Muscle layer of duodenum (tissue), 2 donors: ENCODE measurements around the gene MLLT3.
A peak's percentile ranks its signal among the peaks of the same experiment; 100 is the strongest.

Experiments used
- H3K27ac ChIP-seq: one replicate; pipeline ENCODE4 v1.7.0; 2013; ENCODE audit warnings: mild to moderate bottlenecking, low read length
- H3K27me3 ChIP-seq: one replicate; pipeline ENCODE4 v1.7.0; 2013; ENCODE audit warnings: low read depth, mild to moderate bottlenecking, control low read depth, low read length
- H3K36me3 ChIP-seq, 2 donors: one replicate each; pipeline ENCODE4 v1.7.0; 2013; ENCODE audit warnings: low read length in 2 of 2, control low read depth in 1 of 2, mild to moderate bottlenecking in 1 of 2; ENCODE audit not compliant: insufficient read depth in 2 of 2, control insufficient read depth in 1 of 2
- H3K4me1 ChIP-seq, 2 donors: one replicate each; pipeline ENCODE4 v1.7.0; 2013; ENCODE audit warnings: low read length in 2 of 2, mild to moderate bottlenecking in 2 of 2, control low read depth in 1 of 2, moderate library complexity in 1 of 2; ENCODE audit not compliant: insufficient read depth in 2 of 2, control insufficient read depth in 1 of 2
- H3K4me3 ChIP-seq, 2 donors: one replicate each; pipeline ENCODE4 v1.7.0; 2013; ENCODE audit warnings: low read length in 2 of 2, low read depth in 1 of 2, mild to moderate bottlenecking in 1 of 2
- H3K9me3 ChIP-seq, 2 donors: one replicate each; pipeline ENCODE4 v1.7.0; 2013; ENCODE audit warnings: low read length in 2 of 2, control low read depth in 1 of 2, mild to moderate bottlenecking in 1 of 2; ENCODE audit not compliant: control insufficient read depth in 1 of 2
- donor health status: healthy.

MLLT3 gene

GRCh38 chr9:20650313-20650712 is 28.0 kb upstream of the MLLT3 start:
- H3K4me3 ChIP-seq, result no peak overlapping the region
- peaks cover 0 to 3% of the 10 kb centered on the region in 2 donors for H3K9me3 ChIP-seq
- no peaks in the 10 kb centered on the region for H3K36me3 ChIP-seq
- no peak overlapping the region for H3K27ac ChIP-seq
- no peaks in the 10 kb centered on the region for H3K27me3 ChIP-seq
- no peaks in the 10 kb centered on the region for H3K4me1 ChIP-seq

GRCh38 chr9:20649381-20649780 is 27.1 kb upstream of the MLLT3 start:
- Histone ChIP-seq H3K36me3 (no peaks in the 10 kb centered on the region), H3K4me3 (no peak overlapping the region), H3K4me1 (no peaks in the 10 kb centered on the region), H3K27me3 (no peaks in the 10 kb centered on the region), H3K27ac (no peak overlapping the region), H3K9me3 (no peaks in the 10 kb centered on the region)

GRCh38 chr9:20646656-20647055 is 24.4 kb upstream of the MLLT3 start:
- Histone ChIP-seq H3K36me3 (no peaks in the 10 kb centered on the region), H3K27me3 (no peaks in the 10 kb centered on the region), H3K4me1 (no peaks in the 10 kb centered on the region), H3K4me3 (no peak overlapping the region), H3K9me3 (no peaks in the 10 kb centered on the region), H3K27ac (no peak overlapping the region)

DNA sequence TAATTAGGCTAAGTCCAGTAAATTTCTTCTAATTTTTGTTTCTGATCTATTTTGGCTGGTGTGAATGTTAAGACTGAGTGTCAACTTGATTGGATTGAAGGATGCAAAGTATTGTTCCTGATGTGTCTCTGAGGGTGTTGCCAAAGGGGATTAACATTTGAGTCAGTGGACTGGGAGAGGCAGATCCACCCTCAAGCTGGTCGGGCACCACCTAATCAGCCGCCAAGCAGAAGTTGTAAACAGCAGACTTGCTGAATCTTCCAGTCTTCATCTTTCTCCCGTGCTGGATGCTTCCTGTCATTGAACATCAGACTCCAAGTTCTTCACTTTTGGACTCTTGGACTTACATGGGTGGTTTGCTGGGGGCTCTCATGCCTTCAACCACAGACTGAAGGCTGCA is 21.4 kb upstream of the MLLT3 start:
- no peaks in the 10 kb centered on the region for H3K4me1 ChIP-seq
- no peaks in the 10 kb centered on the region for H3K36me3 ChIP-seq
- H3K4me3 ChIP-seq, result no peak overlapping the region
- no peaks in the 10 kb centered on the region for H3K9me3 ChIP-seq
- H3K27me3 ChIP-seq, result no peaks in the 10 kb centered on the region
- H3K27ac ChIP-seq, result no peak overlapping the region

DNA sequence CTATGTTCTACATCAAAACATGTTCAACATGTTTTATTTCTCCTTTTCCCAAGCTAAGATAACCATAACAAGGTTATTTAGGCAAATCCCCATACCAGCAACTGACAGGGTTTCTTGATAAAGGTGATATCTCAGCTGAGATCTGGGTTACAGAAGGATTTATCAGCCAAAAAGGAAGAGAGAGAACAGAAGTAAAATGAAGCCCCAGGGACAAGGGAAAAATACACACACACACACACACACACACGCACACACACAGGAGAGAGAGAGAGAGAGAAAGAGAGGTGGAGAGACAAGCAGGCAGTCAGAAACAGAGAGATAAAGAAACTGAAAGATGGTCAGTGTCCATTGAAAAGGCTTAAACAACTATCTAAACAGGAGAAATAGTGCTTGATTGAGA is 19.7 kb upstream of the MLLT3 start:
- Histone ChIP-seq H3K27me3 (no peaks in the 10 kb centered on the region), H3K4me3 (no peak overlapping the region), H3K36me3 (no peaks in the 10 kb centered on the region), H3K9me3 (no peaks in the 10 kb centered on the region), H3K27ac (no peak overlapping the region), H3K4me1 (no peaks in the 10 kb centered on the region)

DNA sequence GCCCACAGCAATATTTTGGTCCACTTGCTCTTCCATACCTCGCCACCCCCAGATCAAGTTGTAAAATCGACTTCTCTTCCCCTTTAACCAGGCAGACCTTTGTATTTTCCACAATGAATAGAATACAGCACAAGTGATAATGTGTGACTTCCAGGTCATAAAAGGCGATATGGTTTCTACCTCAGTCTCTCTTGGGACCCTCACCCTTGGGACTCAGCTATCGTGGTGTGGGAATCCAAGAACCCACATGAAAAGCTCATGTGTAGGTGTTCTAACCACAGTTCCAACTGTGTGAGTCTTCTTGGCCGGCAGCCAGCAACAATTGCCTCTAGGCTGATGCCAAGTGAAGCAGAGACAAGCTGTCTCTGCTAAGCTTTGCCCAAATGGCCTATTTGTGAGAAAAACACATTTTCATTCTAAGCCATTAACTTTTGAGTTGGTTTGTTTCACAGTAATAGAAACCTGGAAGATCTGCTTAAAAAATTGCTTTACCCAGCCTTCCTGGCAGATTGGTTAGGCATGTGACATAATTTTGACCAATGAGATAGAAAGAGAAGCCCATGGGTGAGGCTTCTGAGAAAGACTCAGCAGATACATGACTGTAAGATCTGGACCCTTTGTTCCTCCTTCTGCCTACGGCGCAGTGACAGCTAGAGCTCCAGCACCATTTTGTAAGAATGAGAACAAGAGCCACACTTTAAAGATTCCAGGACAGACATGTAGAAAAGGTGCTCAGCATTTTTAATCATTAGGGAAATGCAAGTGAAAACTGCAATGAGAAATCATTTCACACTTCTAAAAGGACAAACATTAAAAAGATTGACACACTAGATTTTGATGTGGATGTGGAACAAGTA is 18.3 kb upstream of the MLLT3 start:
- no peak overlapping the region for H3K4me3 ChIP-seq
- H3K36me3 ChIP-seq, result no peaks in the 10 kb centered on the region
- H3K27ac ChIP-seq, result no peak overlapping the region
- no peaks in the 10 kb centered on the region for H3K9me3 ChIP-seq
- no peaks in the 10 kb centered on the region for H3K27me3 ChIP-seq
- no peaks in the 10 kb centered on the region for H3K4me1 ChIP-seq

DNA sequence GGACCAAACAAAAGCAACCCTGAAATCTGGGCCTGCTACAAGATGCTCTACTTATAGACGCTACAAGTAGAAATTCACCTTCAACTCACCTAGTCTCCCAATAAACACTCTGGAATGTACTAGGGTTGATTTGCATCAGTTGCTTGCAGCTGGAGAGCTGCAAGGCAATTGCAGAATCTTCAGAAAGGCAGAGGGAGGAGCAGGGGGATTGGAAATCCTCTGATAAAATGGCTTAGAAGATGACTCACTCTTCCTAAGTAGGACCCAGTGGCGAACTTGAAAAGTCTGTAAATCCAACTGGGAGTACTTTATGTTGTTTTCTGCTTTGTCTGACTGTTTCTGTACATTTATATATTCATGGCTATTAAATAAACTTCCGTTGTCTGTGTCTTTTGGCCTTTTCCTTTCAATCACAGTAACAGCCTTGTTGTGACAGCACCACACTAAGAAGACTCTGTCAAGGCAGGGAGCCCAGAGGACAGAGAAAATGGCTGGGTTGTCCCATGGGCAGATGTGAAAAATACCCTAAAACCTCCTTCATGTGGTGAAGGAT is 14.7 kb upstream of the MLLT3 start:
- Histone ChIP-seq H3K36me3 (no peaks in the 10 kb centered on the region), H3K9me3 (no peaks in the 10 kb centered on the region), H3K27ac (no peak overlapping the region), H3K27me3 (no peaks in the 10 kb centered on the region), H3K4me3 (no peak overlapping the region), H3K4me1 (no peaks in the 10 kb centered on the region)

DNA sequence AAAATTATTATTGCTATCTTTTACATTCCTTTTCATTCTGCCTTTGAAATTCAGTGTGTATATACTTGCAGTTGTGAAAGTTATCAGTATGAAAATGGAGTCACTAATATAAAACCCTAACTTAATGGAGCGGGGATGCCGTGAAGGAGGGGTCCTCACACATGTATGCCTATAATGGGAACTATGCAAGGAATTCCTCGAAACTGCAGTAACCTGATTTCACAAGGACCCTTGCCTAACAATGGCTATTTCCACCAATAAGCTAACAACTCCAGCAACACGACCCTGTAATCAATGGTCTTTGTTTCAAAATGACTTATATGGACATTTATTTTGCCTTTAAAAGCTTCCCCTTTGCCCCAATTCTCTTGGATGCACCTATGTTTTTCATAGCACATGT is 12.6 kb upstream of the MLLT3 start:
- H3K9me3 ChIP-seq, result no peaks in the 10 kb centered on the region
- no peaks in the 10 kb centered on the region for H3K27me3 ChIP-seq
- H3K36me3 ChIP-seq, result no peaks in the 10 kb centered on the region
- no peak overlapping the region for H3K4me3 ChIP-seq
- no peaks in the 10 kb centered on the region for H3K4me1 ChIP-seq
- no peak overlapping the region for H3K27ac ChIP-seq

GRCh38 chr9:20632705-20633104 is 10.4 kb upstream of the MLLT3 start:
- Histone ChIP-seq H3K36me3 (no peaks in the 10 kb centered on the region), H3K4me1 (no peaks in the 10 kb centered on the region), H3K27me3 (no peaks in the 10 kb centered on the region), H3K4me3 (no peak overlapping the region), H3K27ac (no peak overlapping the region), H3K9me3 (no peaks in the 10 kb centered on the region)

DNA sequence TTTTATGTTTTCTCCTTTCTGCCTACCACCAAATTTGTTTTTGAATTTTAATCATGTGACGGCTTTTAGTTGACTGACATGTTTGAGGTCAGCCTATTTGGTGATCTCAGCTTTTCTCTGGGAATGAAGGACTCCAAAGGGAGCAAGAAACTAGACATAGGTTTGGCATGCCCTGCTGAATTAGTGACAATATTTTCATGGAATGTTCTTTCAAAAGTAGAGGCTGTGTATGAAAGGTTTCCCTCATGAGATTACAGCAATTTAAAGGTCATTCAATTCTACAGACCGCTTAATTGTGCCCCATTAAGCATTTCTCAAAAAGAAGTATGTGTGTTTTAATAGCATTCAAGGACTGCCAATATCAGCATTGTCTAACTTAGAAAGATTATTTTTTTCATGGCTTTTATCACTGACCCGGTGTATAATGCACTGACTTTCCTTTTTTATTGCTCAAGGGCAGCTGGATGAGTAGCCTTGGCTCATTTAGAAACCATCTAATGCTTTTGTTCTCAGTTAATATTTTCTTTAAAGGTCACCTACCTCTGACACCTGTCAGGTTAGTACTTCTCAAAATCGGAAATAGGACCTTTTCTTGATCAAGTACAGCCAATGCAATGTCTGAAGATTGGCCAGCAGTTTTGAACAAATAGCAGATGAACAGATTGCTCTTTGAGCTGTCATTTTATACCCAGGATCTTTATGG is 8.1 kb upstream of the MLLT3 start:
- no peaks in the 10 kb centered on the region for H3K27me3 ChIP-seq

DNA sequence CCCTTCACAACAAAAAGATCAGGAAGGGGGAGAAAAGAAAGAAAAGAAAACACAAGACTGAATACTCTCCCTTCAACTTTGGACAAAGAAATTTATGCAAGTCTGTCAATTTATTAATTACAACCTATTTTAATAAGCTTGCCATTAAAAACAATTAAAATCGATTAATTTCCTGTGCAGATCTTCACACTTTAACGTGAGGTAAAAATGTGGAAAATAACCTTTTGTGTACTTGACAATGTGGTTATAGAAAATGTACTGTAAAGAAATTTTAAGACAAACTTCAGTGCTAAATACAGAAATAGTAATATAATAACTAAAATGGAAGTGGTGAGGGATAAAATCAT is 2.7 kb upstream of the MLLT3 start:
- H3K9me3 ChIP-seq, result no peaks in the 10 kb centered on the region
- no peak overlapping the region for H3K27ac ChIP-seq
- peaks cover 6 to 7% of the 10 kb centered on the region in 2 donors for H3K4me1 ChIP-seq
- H3K36me3 ChIP-seq, result no peaks in the 10 kb centered on the region
- H3K4me3 ChIP-seq, result peak overlapping the region; percentile 94 to 98
- no peaks in the 10 kb centered on the region for H3K27me3 ChIP-seq

More for the DNA sequence above, 8.1 kb upstream of the MLLT3 start:
- Histone ChIP-seq H3K27ac (no peak overlapping the region), H3K4me1 (no peaks in the 10 kb centered on the region), H3K36me3 (no peaks in the 10 kb centered on the region), H3K4me3 (no peak overlapping the region), H3K9me3 (no peaks in the 10 kb centered on the region)
